HepG2 (cell line): ENCODE data around the gene CUTC. TPM values are rescaled to one million over a fixed set of nuclear protein-coding genes. Genes with fewer than 3 reads are reported as not detected.

Source experiments
- GTF3A ChIP-seq: sonication (generic); formaldehyde crosslinking; conservative IDR thresholded peaks from 2 replicates; pipeline ENCODE4 v1.4.0; 2020; ENCODE audit warnings: mild to moderate bottlenecking, missing genetic modification reagents
- HES4 ChIP-seq: sonication (generic); formaldehyde crosslinking; IDR thresholded peaks from 2 replicates; pipeline ENCODE4 v1.9.0; 2021; ENCODE audit warnings: mild to moderate bottlenecking, missing genetic modification reagents, borderline replicate concordance
- JUN ChIP-seq: sonication (generic); formaldehyde crosslinking; IDR thresholded peaks from 2 replicates; pipeline ENCODE4 v1.4.0; 2020; ENCODE audit warnings: mild to moderate bottlenecking, missing genetic modification reagents
- KLF11 ChIP-seq: IDR thresholded peaks from 2 replicates; pipeline ENCODE4 v1.6.1; 2016; ENCODE audit warnings: missing compliant biosample characterization
- KLF6 ChIP-seq: IDR thresholded peaks from 2 replicates; pipeline ENCODE4 v1.8.0; 2016; ENCODE audit warnings: missing biosample characterization, missing genetic modification reagents
- PHB2 ChIP-seq: fragments of 450-650 bp; IDR thresholded peaks from 2 replicates; pipeline ENCODE4 v1.6.1; 2018; ENCODE audit not compliant: partially characterized antibody
- PTBP1 ChIP-seq: fragments of 200-400 bp; formaldehyde crosslinking; IDR thresholded peaks from 2 replicates; pipeline ENCODE4 v1.6.1; 2018; ENCODE audit warnings: low read length, low read depth; ENCODE audit not compliant: poor library complexity, severe bottlenecking
- SALL1 ChIP-seq: sonication (generic); formaldehyde crosslinking; IDR thresholded peaks from 2 replicates; pipeline ENCODE4 v1.8.0; 2022; ENCODE audit warnings: mild to moderate bottlenecking, missing genetic modification reagents
- SMAD1 ChIP-seq: sonication (generic); formaldehyde crosslinking; IDR thresholded peaks from 2 replicates; pipeline ENCODE4 v1.4.0; 2020; ENCODE audit warnings: missing genetic modification reagents, low read depth, mild to moderate bottlenecking, borderline replicate concordance
- TBP ChIP-seq: sonication (generic); formaldehyde crosslinking; IDR thresholded peaks from 2 replicates; pipeline ENCODE4 v1.5.0; 2020; ENCODE audit warnings: missing genetic modification reagents
- TRIM24 ChIP-seq: sonication (generic); formaldehyde crosslinking; IDR thresholded peaks from 2 replicates; pipeline ENCODE4 v1.8.0; 2022; ENCODE audit warnings: mild to moderate bottlenecking, missing genetic modification reagents
- YEATS2 ChIP-seq: sonication (generic); formaldehyde crosslinking; IDR thresholded peaks from 2 replicates; pipeline ENCODE4 v1.4.0; 2020; ENCODE audit warnings: missing genetic modification reagents, borderline replicate concordance
- ZMYM2 ChIP-seq: sonication (generic); formaldehyde crosslinking; IDR thresholded peaks from 2 replicates; pipeline ENCODE4 v1.8.0; 2022; ENCODE audit warnings: mild to moderate bottlenecking, missing genetic modification reagents
- ZNF570 ChIP-seq: sonication (generic); formaldehyde crosslinking; IDR thresholded peaks from 2 replicates; pipeline ENCODE4 v1.4.0; 2020; ENCODE audit warnings: mild to moderate bottlenecking, missing genetic modification reagents, borderline replicate concordance
- ZNF580 ChIP-seq: IDR thresholded peaks from 2 replicates; pipeline ENCODE4 v1.6.1; 2016; ENCODE audit warnings: low read depth, borderline replicate concordance
- ZNF660 ChIP-seq: sonication (generic); formaldehyde crosslinking; IDR thresholded peaks from 2 replicates; pipeline ENCODE4 v1.5.1; 2020; ENCODE audit warnings: mild to moderate bottlenecking, low read depth, missing genetic modification reagents, borderline replicate concordance
- ZNF879 ChIP-seq: sonication (generic); formaldehyde crosslinking; IDR thresholded peaks from 2 replicates; pipeline ENCODE4 v1.8.1; 2023; ENCODE audit warnings: missing genetic modification reagents
- polyA plus RNA-seq, 8 experiments: library from polyadenylated mRNA; depleted of rRNA in 3 of 8; stranded (reverse) in 7 of 8; unstranded in 1 of 8; fragments of >200 nt; fragmentation: Illumina TruSeq in 4 of 8; extraction: Trizol in 4 of 8; gene quantifications; 2 replicates each; pipeline versions ENCODE4 v1.2.1 to v1.2.3, GENCODE V29; 2011 to 2016; ENCODE audit warnings: low read depth in 4 of 8, missing spikeins in 1 of 8, mixed read lengths in 1 of 8; ENCODE audit not compliant: insufficient read depth in 1 of 8
- total RNA-seq, 5 experiments: library from RNA; depleted of rRNA; stranded (reverse); fragments of >200 nt; fragmentation: Illumina TruSeq; extraction: Trizol; gene quantifications; 2 replicates each; pipeline ENCODE4 v1.2.3, GENCODE V29; 2016; ENCODE audit warnings: low read depth in 1 of 5
- TF ChIP-seq, protein P1 (sequence below): sonication (generic); formaldehyde crosslinking; IDR thresholded peaks from 2 replicates; pipeline ENCODE4 v1.9.0; 2021; ENCODE audit warnings: missing genetic modification reagents, borderline replicate concordance
- TF ChIP-seq, protein P2 (sequence below): sonication (generic); formaldehyde crosslinking; IDR thresholded peaks from 2 replicates; pipeline ENCODE4 v1.9.0; 2021; ENCODE audit warnings: missing genetic modification reagents, mild to moderate bottlenecking, borderline replicate concordance
- TF ChIP-seq, protein P3 (sequence below): sonication (generic); formaldehyde crosslinking; IDR thresholded peaks from 2 replicates; pipeline ENCODE4 v1.4.0; 2020; ENCODE audit warnings: missing genetic modification reagents
- TF ChIP-seq, protein P4 (sequence below): sonication (generic); formaldehyde crosslinking; IDR thresholded peaks from 2 replicates; pipeline ENCODE4 v1.8.1; 2023; ENCODE audit warnings: mild to moderate bottlenecking, missing genetic modification reagents

Gene CUTC
- total and polyA plus RNA-seq, 2 of the 13 experiments (the other 11 are each of a cell fraction or from before 2014, with no cell fraction given): 22.3 to 25.8 TPM

GRCh38 chr10:99732033-99732842 is at the start of gene CUTC, which contains the start of gene COX15 (continued):
- TF ChIP-seq, protein P1, sequence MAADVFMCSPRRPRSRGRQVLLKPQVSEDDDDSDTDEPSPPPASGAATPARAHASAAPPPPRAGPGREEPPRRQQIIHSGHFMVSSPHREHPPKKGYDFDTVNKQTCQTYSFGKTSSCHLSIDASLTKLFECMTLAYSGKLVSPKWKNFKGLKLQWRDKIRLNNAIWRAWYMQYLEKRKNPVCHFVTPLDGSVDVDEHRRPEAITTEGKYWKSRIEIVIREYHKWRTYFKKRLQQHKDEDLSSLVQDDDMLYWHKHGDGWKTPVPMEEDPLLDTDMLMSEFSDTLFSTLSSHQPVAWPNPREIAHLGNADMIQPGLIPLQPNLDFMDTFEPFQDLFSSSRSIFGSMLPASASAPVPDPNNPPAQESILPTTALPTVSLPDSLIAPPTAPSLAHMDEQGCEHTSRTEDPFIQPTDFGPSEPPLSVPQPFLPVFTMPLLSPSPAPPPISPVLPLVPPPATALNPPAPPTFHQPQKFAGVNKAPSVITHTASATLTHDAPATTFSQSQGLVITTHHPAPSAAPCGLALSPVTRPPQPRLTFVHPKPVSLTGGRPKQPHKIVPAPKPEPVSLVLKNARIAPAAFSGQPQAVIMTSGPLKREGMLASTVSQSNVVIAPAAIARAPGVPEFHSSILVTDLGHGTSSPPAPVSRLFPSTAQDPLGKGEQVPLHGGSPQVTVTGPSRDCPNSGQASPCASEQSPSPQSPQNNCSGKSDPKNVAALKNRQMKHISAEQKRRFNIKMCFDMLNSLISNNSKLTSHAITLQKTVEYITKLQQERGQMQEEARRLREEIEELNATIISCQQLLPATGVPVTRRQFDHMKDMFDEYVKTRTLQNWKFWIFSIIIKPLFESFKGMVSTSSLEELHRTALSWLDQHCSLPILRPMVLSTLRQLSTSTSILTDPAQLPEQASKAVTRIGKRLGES (CRISPR knock-in tag): no peak
- TF ChIP-seq, protein P2, sequence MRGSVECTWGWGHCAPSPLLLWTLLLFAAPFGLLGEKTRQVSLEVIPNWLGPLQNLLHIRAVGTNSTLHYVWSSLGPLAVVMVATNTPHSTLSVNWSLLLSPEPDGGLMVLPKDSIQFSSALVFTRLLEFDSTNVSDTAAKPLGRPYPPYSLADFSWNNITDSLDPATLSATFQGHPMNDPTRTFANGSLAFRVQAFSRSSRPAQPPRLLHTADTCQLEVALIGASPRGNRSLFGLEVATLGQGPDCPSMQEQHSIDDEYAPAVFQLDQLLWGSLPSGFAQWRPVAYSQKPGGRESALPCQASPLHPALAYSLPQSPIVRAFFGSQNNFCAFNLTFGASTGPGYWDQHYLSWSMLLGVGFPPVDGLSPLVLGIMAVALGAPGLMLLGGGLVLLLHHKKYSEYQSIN (CRISPR knock-in tag): no peak
- TF ChIP-seq PTBP1: no peak
- TF ChIP-seq ZMYM2 (CRISPR knock-in tag): no peak
- no peak for TF ChIP-seq JUN (CRISPR knock-in tag)
- no peak for TF ChIP-seq TBP (CRISPR knock-in tag)
- TF ChIP-seq SMAD1: no peak
- peak; percentile 40 for TF ChIP-seq ZNF580 (CRISPR knock-in tag)
- no peak for TF ChIP-seq PHB2
- TF ChIP-seq, protein P3, sequence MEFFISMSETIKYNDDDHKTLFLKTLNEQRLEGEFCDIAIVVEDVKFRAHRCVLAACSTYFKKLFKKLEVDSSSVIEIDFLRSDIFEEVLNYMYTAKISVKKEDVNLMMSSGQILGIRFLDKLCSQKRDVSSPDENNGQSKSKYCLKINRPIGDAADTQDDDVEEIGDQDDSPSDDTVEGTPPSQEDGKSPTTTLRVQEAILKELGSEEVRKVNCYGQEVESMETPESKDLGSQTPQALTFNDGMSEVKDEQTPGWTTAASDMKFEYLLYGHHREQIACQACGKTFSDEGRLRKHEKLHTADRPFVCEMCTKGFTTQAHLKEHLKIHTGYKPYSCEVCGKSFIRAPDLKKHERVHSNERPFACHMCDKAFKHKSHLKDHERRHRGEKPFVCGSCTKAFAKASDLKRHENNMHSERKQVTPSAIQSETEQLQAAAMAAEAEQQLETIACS (CRISPR knock-in tag): peak; percentile 99
- TF ChIP-seq HES4 (CRISPR knock-in tag): peak; percentile 86; the same call in 1 of the 2 replicates
- TF ChIP-seq ZNF879 (CRISPR knock-in tag): peak; percentile 72
- no peak for TF ChIP-seq ZNF660 (CRISPR knock-in tag)
- no peak for TF ChIP-seq ZNF570 (CRISPR knock-in tag)
- TF ChIP-seq YEATS2: peak; percentile 65; the same call in 1 of the 2 replicates
- peak; percentile 82 for TF ChIP-seq SALL1 (CRISPR knock-in tag)
- TF ChIP-seq TRIM24: no peak
- no peak for TF ChIP-seq KLF11 (CRISPR knock-in tag)
- TF ChIP-seq, protein P4, sequence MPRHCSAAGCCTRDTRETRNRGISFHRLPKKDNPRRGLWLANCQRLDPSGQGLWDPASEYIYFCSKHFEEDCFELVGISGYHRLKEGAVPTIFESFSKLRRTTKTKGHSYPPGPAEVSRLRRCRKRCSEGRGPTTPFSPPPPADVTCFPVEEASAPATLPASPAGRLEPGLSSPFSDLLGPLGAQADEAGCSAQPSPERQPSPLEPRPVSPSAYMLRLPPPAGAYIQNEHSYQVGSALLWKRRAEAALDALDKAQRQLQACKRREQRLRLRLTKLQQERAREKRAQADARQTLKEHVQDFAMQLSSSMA: peak; percentile 76; the same call in 1 of the 2 replicates
- no peak; the same call in 1 of the 2 replicates for TF ChIP-seq KLF6 (CRISPR knock-in tag)
- no peak for TF ChIP-seq GTF3A
